Mesendoderm (in vitro differentiated cells): Measurements from ENCODE around the gene LRRN2.

Source experiments
- DNase-seq: peaks from one replicate; pipeline ENCODE4 v3.0.0; 2013
- H2AK5ac ChIP-seq: 2 replicates; pipeline ENCODE4 v1.6.1; 2013; ENCODE audit warnings: low read length, inconsistent platforms
- H2BK120ac ChIP-seq: 2 replicates; pipeline ENCODE4 v1.6.1; 2013; ENCODE audit warnings: low read depth, mild to moderate bottlenecking, low read length, moderate library complexity, mixed read lengths
- H2BK15ac ChIP-seq: replicated peaks from 2 replicates; pipeline ENCODE4 v1.6.1; 2013; ENCODE audit warnings: low read depth, mild to moderate bottlenecking, moderate library complexity
- H2BK5ac ChIP-seq: 2 replicates; pipeline ENCODE4 v1.6.1; 2013; ENCODE audit warnings: low read length, inconsistent platforms
- H3K18ac ChIP-seq: 2 replicates; pipeline ENCODE4 v1.6.1; 2013; ENCODE audit warnings: mild to moderate bottlenecking, low read length, mixed read lengths
- H3K23ac ChIP-seq: one replicate; pipeline ENCODE4 v1.6.1; 2013; ENCODE audit warnings: low read length
- H3K27ac ChIP-seq: 2 replicates; pipeline ENCODE4 v1.5.1; 2013; ENCODE audit warnings: low read depth, mild to moderate bottlenecking, inconsistent platforms, low read length, moderate library complexity
- H3K27me3 ChIP-seq: 2 replicates; pipeline ENCODE4 v1.6.1; 2013; ENCODE audit warnings: low read length, control low read depth, mild to moderate bottlenecking, inconsistent platforms; ENCODE audit not compliant: insufficient read depth, poor library complexity
- H3K36me3 ChIP-seq: 2 replicates; pipeline ENCODE4 v1.6.1; 2013; ENCODE audit warnings: low read length, inconsistent platforms; ENCODE audit not compliant: control insufficient read depth, insufficient read depth
- H3K4ac ChIP-seq: one replicate; pipeline ENCODE4 v1.6.1; 2013; ENCODE audit warnings: low read depth, mild to moderate bottlenecking, low read length, moderate library complexity
- H3K4me1 ChIP-seq: 2 replicates; pipeline ENCODE4 v1.6.1; 2013; ENCODE audit warnings: low read depth, low read length, inconsistent platforms; ENCODE audit not compliant: control insufficient read depth
- H3K4me2 ChIP-seq: 2 replicates; pipeline ENCODE4 v1.6.1; 2013; ENCODE audit warnings: low read length
- H3K4me3 ChIP-seq: 2 replicates; pipeline ENCODE4 v1.5.1; 2013; ENCODE audit warnings: mild to moderate bottlenecking, low read length
- H3K56ac ChIP-seq: one replicate; pipeline ENCODE4 v1.6.1; 2013; ENCODE audit warnings: low read length
- H3K79me1 ChIP-seq: 2 replicates; pipeline ENCODE4 v1.6.1; 2013; ENCODE audit warnings: low read length, inconsistent platforms
- H3K79me2 ChIP-seq: 2 replicates; pipeline ENCODE4 v1.6.1; 2013; ENCODE audit warnings: mild to moderate bottlenecking, low read length; ENCODE audit not compliant: control insufficient read depth, insufficient read depth
- H3K9ac ChIP-seq: 2 replicates; pipeline ENCODE4 v1.6.1; 2013; ENCODE audit warnings: low read length, inconsistent platforms
- H4K5ac ChIP-seq: one replicate; pipeline ENCODE4 v1.6.1; 2013; ENCODE audit warnings: low read length
- H4K8ac ChIP-seq: one replicate; pipeline ENCODE4 v1.6.1; 2013; ENCODE audit warnings: low read depth, mild to moderate bottlenecking, control low read depth, low read length, moderate library complexity
- WGBS: extraction: QIAGEN DNeasy Blood & Tissue Kit; methylation state at CpG from one replicate; pipeline ENCODE4 v1.1.7; 2013; ENCODE audit warnings: low lambda C conversion rate, missing lambda C conversion rate; ENCODE audit not compliant: insufficient coverage; ENCODE audit errors: extremely low coverage; 5-methylcytosine and 5-hydroxymethylcytosine counted together

The LRRN2 gene

GRCh38 chr1:204705493-204705811, 19.9 kb upstream of the LRRN2 start:
- H3K4me2 ChIP-seq, result no peak overlapping the region
- H2BK5ac ChIP-seq, result no peak overlapping the region
- WGBS, result no CpG with 5 or more reads among the region's 5 CpGs
- H3K79me1 ChIP-seq, result no peaks in the 10 kb centered on the region
- peaks cover 28% of the 10 kb centered on the region for H3K4me1 ChIP-seq
- H3K9ac ChIP-seq, result no peak overlapping the region
- no peak overlapping the region for H3K4me3 ChIP-seq
- no peak overlapping the region for H2BK120ac ChIP-seq
- H3K18ac ChIP-seq, result no peak overlapping the region
- H2AK5ac ChIP-seq, result no peak overlapping the region
- no peak overlapping the region for H3K4ac ChIP-seq
- H2BK15ac ChIP-seq, result no peak overlapping the region
- no peak overlapping the region for H3K23ac ChIP-seq
- H3K27ac ChIP-seq, result no peak overlapping the region
- H3K56ac ChIP-seq, result peak overlapping the region; percentile 30
- H3K79me2 ChIP-seq, result no peaks in the 10 kb centered on the region
- H3K27me3 ChIP-seq, result no peaks in the 10 kb centered on the region
- no peak for DNase-seq
- no peak overlapping the region for H4K5ac ChIP-seq
- no peaks in the 10 kb centered on the region for H3K36me3 ChIP-seq
- H4K8ac ChIP-seq, result no peak overlapping the region

- Histone ChIP-seq H2AK5ac (no peak overlapping the region), H3K9ac (no peak overlapping the region), H3K79me1 (no peaks in the 10 kb centered on the region), H3K79me2 (no peaks in the 10 kb centered on the region), H3K4me2 (no peak overlapping the region), H3K18ac (no peak overlapping the region), H4K5ac (no peak overlapping the region), H3K36me3 (no peaks in the 10 kb centered on the region), H3K23ac (no peak overlapping the region), H3K4me3 (no peak overlapping the region), H3K27me3 (no peaks in the 10 kb centered on the region), H3K4ac (no peak overlapping the region), H3K27ac (no peak overlapping the region), H2BK5ac (no peak overlapping the region), H3K56ac (peak overlapping the region; percentile 30), H2BK15ac (no peak overlapping the region), H4K8ac (no peak overlapping the region), H3K4me1 (peaks cover 23% of the 10 kb centered on the region), H2BK120ac (no peak overlapping the region)
- WGBS, result no CpG with 5 or more reads among the region's 4 CpGs
- DNase-seq, result no peak
Observed at GRCh38 chr1:204704794-204705492, 19.4 kb upstream of the LRRN2 start.

DNA sequence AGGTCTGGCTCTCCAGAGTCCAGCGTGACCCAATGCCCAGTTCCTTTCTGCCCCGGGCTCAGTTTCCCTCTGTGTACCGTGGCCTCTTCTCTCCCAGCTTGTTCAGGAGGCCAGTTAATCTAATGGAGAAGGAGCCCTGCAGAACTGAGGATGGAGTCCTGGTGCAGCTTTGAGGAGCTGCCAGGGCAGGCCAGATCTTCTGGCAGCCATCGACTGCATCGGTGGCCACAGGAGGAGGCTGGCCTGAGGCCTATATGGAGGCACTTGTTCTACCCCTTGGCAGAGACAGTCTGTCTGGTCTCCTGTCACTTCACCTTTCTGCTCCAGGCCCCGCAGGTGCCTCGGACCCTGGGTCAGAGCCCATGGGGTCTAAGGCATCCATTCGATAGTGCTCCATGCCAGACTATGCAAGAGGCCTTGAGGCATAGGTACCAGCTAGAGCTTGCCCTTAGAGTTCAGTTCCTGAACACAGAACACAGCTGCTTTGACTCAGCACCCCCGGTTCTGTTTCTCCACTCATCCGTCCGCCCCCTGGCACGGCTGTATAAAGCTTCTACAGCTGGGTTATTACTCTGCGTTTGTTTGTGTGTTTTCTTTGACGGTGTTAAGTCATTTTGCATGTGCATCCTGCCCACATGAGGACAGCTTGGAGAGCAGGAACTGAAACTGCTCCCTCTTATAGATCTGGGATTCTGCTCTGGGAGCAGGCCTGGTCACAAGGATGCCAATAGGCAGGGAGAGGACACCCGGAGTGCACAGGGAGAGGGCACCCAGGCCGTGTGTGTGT, 18.5 kb upstream of the LRRN2 start:
- Histone ChIP-seq H2BK120ac (no peak overlapping the region), H2AK5ac (no peak overlapping the region), H3K79me1 (no peaks in the 10 kb centered on the region), H3K27me3 (no peaks in the 10 kb centered on the region), H3K27ac (no peak overlapping the region), H3K4me1 (peaks cover 18% of the 10 kb centered on the region), H3K56ac (no peak overlapping the region), H3K4ac (no peak overlapping the region), H2BK15ac (no peak overlapping the region), H3K23ac (no peak overlapping the region), H3K4me2 (no peak overlapping the region), H3K79me2 (no peaks in the 10 kb centered on the region), H3K18ac (no peak overlapping the region), H3K4me3 (no peak overlapping the region), H4K8ac (no peak overlapping the region), H3K9ac (no peak overlapping the region), H4K5ac (no peak overlapping the region), H2BK5ac (no peak overlapping the region), H3K36me3 (no peaks in the 10 kb centered on the region)
- no peak for DNase-seq
- no CpG with 5 or more reads among the region's 16 CpGs for WGBS

- Histone ChIP-seq H3K79me1 (no peaks in the 10 kb centered on the region), H3K36me3 (no peaks in the 10 kb centered on the region), H2BK120ac (no peak overlapping the region), H3K4me2 (no peak overlapping the region), H2AK5ac (no peak overlapping the region), H3K79me2 (no peaks in the 10 kb centered on the region), H3K4me1 (peaks cover 15% of the 10 kb centered on the region), H4K5ac (no peak overlapping the region), H2BK5ac (no peak overlapping the region), H3K27me3 (no peaks in the 10 kb centered on the region), H3K23ac (no peak overlapping the region), H3K4me3 (no peak overlapping the region), H3K27ac (no peak overlapping the region), H3K9ac (no peak overlapping the region), H2BK15ac (no peak overlapping the region), H3K4ac (no peak overlapping the region), H4K8ac (no peak overlapping the region), H3K18ac (no peak overlapping the region), H3K56ac (no peak overlapping the region)
- no CpG with 5 or more reads among the region's 5 CpGs for WGBS
- no peak for DNase-seq
Observed at GRCh38 chr1:204703268-204703664, 17.7 kb upstream of the LRRN2 start.

GRCh38 chr1:204702552-204703267, 17.2 kb upstream of the LRRN2 start:
- Histone ChIP-seq H3K79me1 (no peaks in the 10 kb centered on the region), H3K27me3 (no peaks in the 10 kb centered on the region)
- no CpG with 5 or more reads among the region's 8 CpGs for WGBS

More at GRCh38 chr1:204702552-204703267, 17.2 kb upstream of the LRRN2 start:
- Histone ChIP-seq H2BK120ac (no peak overlapping the region), H2BK5ac (no peak overlapping the region), H3K4ac (no peak overlapping the region), H3K36me3 (no peaks in the 10 kb centered on the region), H4K8ac (no peak overlapping the region), H4K5ac (no peak overlapping the region), H3K4me3 (no peak overlapping the region), H3K27ac (no peak overlapping the region), H3K56ac (no peak overlapping the region), H2BK15ac (no peak overlapping the region), H3K9ac (no peak overlapping the region), H3K23ac (no peak overlapping the region), H3K4me1 (peaks cover 18% of the 10 kb centered on the region), H2AK5ac (no peak overlapping the region), H3K79me2 (no peaks in the 10 kb centered on the region), H3K4me2 (no peak overlapping the region), H3K18ac (no peak overlapping the region)
- no peak for DNase-seq
